HepG2 (cell line): Measurements from ENCODE around the gene FMC1. TPM values are rescaled to one million over a fixed set of nuclear protein-coding genes. Genes with fewer than 3 reads are reported as not detected.
A peak's percentile ranks its signal among the peaks of the same experiment; 100 is the strongest.

Experiments used
- ETV5 ChIP-seq: IDR thresholded peaks from 2 replicates; pipeline ENCODE4 v1.6.1; 2018; ENCODE audit warnings: missing biosample characterization, missing genetic modification reagents, inconsistent platforms, borderline replicate concordance
- MEF2D ChIP-seq: sonication (generic); formaldehyde crosslinking; IDR thresholded peaks from 2 replicates; pipeline ENCODE4 v1.5.1; 2020; ENCODE audit warnings: mild to moderate bottlenecking, missing genetic modification reagents
- MNT ChIP-seq: fragments of 450-650 bp; IDR thresholded peaks from 2 replicates; pipeline ENCODE4 v1.6.1; 2016
- PITX1 ChIP-seq: sonication (generic); formaldehyde crosslinking; IDR thresholded peaks from 2 replicates; pipeline ENCODE4 v1.5.1; 2020; ENCODE audit warnings: mild to moderate bottlenecking, missing genetic modification reagents
- SALL2 ChIP-seq: sonication (generic); formaldehyde crosslinking; IDR thresholded peaks from 2 replicates; pipeline ENCODE4 v1.8.1; 2023; ENCODE audit warnings: mild to moderate bottlenecking, missing genetic modification reagents, inconsistent platforms
- TARDBP ChIP-seq: sonication (generic); formaldehyde crosslinking; IDR thresholded peaks from 2 replicates; pipeline ENCODE4 v1.8.0; 2022; ENCODE audit warnings: mild to moderate bottlenecking, missing genetic modification reagents
- ZNF264 ChIP-seq: sonication (generic); formaldehyde crosslinking; IDR thresholded peaks from 2 replicates; pipeline ENCODE4 v1.4.0; 2020; ENCODE audit warnings: missing genetic modification reagents
- ZNF333 ChIP-seq: sonication (generic); formaldehyde crosslinking; IDR thresholded peaks from 2 replicates; pipeline ENCODE4 v1.4.0; 2020; ENCODE audit warnings: mild to moderate bottlenecking, missing genetic modification reagents, borderline replicate concordance
- polyA plus RNA-seq, 8 experiments: library from polyadenylated mRNA; depleted of rRNA in 3 of 8; stranded (reverse) in 7 of 8; unstranded in 1 of 8; fragments of >200 nt; fragmentation: Illumina TruSeq in 4 of 8; extraction: Trizol in 4 of 8; gene quantifications; 2 replicates each; pipeline versions ENCODE4 v1.2.1 to v1.2.3, GENCODE V29; 2011 to 2016; ENCODE audit warnings: low read depth in 4 of 8, missing spikeins in 1 of 8, mixed read lengths in 1 of 8; ENCODE audit not compliant: insufficient read depth in 1 of 8
- total RNA-seq, 5 experiments: library from RNA; depleted of rRNA; stranded (reverse); fragments of >200 nt; fragmentation: Illumina TruSeq; extraction: Trizol; gene quantifications; 2 replicates each; pipeline ENCODE4 v1.2.3, GENCODE V29; 2016; ENCODE audit warnings: low read depth in 1 of 5
- TF ChIP-seq, protein P1 (sequence below): sonication (generic); formaldehyde crosslinking; IDR thresholded peaks from 2 replicates; pipeline ENCODE4 v1.4.0; 2020; ENCODE audit warnings: mild to moderate bottlenecking, missing genetic modification reagents, borderline replicate concordance
- TF ChIP-seq, protein P2 (sequence below): sonication (generic); formaldehyde crosslinking; IDR thresholded peaks from 2 replicates; pipeline ENCODE4 v1.5.1; 2020; ENCODE audit warnings: mild to moderate bottlenecking, missing genetic modification reagents, borderline replicate concordance
- TF ChIP-seq, protein P3 (sequence below): IDR thresholded peaks from 2 replicates; pipeline ENCODE4 v1.6.1; 2016; ENCODE audit warnings: missing biosample characterization, missing genetic modification reagents, low read depth
- TF ChIP-seq, protein P4 (sequence below): sonication (generic); formaldehyde crosslinking; conservative IDR thresholded peaks from 2 replicates; pipeline ENCODE4 v1.5.0; 2020; ENCODE audit warnings: missing genetic modification reagents

FMC1 gene
- total and polyA plus RNA-seq, 2 of the 13 experiments (the other 11 are each of a cell fraction or from before 2014, with no cell fraction given) = 39.2 to 50.7 TPM

GRCh38 chr7:139340037-139340807, 915 bp upstream of the FMC1 start (continued):
- TF ChIP-seq, protein P1, sequence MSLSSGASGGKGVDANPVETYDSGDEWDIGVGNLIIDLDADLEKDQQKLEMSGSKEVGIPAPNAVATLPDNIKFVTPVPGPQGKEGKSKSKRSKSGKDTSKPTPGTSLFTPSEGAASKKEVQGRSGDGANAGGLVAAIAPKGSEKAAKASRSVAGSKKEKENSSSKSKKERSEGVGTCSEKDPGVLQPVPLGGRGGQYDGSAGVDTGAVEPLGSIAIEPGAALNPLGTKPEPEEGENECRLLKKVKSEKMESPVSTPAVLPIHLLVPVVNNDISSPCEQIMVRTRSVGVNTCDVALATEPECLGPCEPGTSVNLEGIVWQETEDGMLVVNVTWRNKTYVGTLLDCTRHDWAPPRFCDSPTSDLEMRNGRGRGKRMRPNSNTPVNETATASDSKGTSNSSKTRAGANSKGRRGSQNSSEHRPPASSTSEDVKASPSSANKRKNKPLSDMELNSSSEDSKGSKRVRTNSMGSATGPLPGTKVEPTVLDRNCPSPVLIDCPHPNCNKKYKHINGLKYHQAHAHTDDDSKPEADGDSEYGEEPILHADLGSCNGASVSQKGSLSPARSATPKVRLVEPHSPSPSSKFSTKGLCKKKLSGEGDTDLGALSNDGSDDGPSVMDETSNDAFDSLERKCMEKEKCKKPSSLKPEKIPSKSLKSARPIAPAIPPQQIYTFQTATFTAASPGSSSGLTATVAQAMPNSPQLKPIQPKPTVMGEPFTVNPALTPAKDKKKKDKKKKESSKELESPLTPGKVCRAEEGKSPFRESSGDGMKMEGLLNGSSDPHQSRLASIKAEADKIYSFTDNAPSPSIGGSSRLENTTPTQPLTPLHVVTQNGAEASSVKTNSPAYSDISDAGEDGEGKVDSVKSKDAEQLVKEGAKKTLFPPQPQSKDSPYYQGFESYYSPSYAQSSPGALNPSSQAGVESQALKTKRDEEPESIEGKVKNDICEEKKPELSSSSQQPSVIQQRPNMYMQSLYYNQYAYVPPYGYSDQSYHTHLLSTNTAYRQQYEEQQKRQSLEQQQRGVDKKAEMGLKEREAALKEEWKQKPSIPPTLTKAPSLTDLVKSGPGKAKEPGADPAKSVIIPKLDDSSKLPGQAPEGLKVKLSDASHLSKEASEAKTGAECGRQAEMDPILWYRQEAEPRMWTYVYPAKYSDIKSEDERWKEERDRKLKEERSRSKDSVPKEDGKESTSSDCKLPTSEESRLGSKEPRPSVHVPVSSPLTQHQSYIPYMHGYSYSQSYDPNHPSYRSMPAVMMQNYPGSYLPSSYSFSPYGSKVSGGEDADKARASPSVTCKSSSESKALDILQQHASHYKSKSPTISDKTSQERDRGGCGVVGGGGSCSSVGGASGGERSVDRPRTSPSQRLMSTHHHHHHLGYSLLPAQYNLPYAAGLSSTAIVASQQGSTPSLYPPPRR (CRISPR knock-in tag) = peak; percentile 82; the same call in 1 of the 2 replicates
- TF ChIP-seq ETV5 (CRISPR knock-in tag) (peak; percentile 97), PITX1 (CRISPR knock-in tag) (peak; percentile 79), SALL2 (peak; percentile 30; the same call in 1 of the 2 replicates), MNT (peak; percentile 70), ZNF333 (CRISPR knock-in tag) (no peak), TARDBP (peak; percentile 95), MEF2D (peak; percentile 92), ZNF264 (no peak; the same call in none of the 2 replicates)
- TF ChIP-seq, protein P2, sequence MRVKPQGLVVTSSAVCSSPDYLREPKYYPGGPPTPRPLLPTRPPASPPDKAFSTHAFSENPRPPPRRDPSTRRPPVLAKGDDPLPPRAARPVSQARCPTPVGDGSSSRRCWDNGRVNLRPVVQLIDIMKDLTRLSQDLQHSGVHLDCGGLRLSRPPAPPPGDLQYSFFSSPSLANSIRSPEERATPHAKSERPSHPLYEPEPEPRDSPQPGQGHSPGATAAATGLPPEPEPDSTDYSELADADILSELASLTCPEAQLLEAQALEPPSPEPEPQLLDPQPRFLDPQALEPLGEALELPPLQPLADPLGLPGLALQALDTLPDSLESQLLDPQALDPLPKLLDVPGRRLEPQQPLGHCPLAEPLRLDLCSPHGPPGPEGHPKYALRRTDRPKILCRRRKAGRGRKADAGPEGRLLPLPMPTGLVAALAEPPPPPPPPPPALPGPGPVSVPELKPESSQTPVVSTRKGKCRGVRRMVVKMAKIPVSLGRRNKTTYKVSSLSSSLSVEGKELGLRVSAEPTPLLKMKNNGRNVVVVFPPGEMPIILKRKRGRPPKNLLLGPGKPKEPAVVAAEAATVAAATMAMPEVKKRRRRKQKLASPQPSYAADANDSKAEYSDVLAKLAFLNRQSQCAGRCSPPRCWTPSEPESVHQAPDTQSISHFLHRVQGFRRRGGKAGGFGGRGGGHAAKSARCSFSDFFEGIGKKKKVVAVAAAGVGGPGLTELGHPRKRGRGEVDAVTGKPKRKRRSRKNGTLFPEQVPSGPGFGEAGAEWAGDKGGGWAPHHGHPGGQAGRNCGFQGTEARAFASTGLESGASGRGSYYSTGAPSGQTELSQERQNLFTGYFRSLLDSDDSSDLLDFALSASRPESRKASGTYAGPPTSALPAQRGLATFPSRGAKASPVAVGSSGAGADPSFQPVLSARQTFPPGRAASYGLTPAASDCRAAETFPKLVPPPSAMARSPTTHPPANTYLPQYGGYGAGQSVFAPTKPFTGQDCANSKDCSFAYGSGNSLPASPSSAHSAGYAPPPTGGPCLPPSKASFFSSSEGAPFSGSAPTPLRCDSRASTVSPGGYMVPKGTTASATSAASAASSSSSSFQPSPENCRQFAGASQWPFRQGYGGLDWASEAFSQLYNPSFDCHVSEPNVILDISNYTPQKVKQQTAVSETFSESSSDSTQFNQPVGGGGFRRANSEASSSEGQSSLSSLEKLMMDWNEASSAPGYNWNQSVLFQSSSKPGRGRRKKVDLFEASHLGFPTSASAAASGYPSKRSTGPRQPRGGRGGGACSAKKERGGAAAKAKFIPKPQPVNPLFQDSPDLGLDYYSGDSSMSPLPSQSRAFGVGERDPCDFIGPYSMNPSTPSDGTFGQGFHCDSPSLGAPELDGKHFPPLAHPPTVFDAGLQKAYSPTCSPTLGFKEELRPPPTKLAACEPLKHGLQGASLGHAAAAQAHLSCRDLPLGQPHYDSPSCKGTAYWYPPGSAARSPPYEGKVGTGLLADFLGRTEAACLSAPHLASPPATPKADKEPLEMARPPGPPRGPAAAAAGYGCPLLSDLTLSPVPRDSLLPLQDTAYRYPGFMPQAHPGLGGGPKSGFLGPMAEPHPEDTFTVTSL (CRISPR knock-in tag) = peak; percentile 10; the same call in 1 of the 2 replicates
- TF ChIP-seq, protein P3, sequence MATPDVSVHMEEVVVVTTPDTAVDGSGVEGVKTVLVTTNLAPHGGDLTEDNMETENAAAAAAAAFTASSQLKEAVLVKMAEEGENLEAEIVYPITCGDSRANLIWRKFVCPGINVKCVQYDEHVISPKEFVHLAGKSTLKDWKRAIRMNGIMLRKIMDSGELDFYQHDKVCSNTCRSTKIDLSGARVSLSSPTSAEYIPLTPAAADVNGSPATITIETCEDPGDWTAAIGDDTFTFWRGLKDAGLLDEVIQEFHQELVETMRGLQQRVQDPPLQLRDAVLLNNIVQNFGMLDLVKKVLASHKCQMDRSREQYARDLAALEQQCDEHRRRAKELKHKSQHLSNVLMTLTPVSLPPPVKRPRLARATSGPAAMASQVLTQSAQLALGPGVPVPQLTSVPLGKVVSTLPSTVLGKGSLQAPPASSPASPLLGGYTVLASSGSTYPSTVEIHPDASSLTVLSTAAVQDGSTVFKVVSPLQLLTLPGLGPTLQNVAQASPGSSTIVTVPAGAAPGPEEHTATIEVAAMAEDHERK (CRISPR knock-in tag) = peak; percentile 95
- TF ChIP-seq, protein P4, sequence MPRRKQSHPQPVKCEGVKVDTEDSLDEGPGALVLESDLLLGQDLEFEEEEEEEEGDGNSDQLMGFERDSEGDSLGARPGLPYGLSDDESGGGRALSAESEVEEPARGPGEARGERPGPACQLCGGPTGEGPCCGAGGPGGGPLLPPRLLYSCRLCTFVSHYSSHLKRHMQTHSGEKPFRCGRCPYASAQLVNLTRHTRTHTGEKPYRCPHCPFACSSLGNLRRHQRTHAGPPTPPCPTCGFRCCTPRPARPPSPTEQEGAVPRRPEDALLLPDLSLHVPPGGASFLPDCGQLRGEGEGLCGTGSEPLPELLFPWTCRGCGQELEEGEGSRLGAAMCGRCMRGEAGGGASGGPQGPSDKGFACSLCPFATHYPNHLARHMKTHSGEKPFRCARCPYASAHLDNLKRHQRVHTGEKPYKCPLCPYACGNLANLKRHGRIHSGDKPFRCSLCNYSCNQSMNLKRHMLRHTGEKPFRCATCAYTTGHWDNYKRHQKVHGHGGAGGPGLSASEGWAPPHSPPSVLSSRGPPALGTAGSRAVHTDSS (CRISPR knock-in tag) = no peak
